PC-3 (cell line): Measurements from ENCODE around the gene GPC6.
"Not testable (repeated sequence)": the region's sequence is repeated elsewhere in the genome, so short reads cannot be mapped to it uniquely, and the experiment has no call there.

Experiments
- CTCF ChIP-seq: fragments of 300-600 bp; sonication (generic); conservative IDR thresholded peaks from 2 replicates; pipeline ENCODE4 v1.5.1; 2017; ENCODE audit warnings: antibody characterized with exemption, low read depth, mild to moderate bottlenecking, low read length
- EZH2 ChIP-seq: fragments of 300-600 bp; sonication (generic); IDR thresholded peaks from one replicate; pipeline ENCODE4 v1.6.1; 2017; ENCODE audit warnings: antibody characterized with exemption, mild to moderate bottlenecking, low read length; ENCODE audit not compliant: unreplicated experiment
- EZH2phosphoT487 ChIP-seq: fragments of 300-600 bp; sonication (generic); IDR thresholded peaks from 2 replicates; pipeline ENCODE4 v1.6.1; 2018; ENCODE audit warnings: mild to moderate bottlenecking, antibody characterized with exemption, low read length, borderline replicate concordance

GRCh38 chr13:93496117-93496516, 269.5 kb downstream of the GPC6 start:
- TF ChIP-seq CTCF, EZH2, EZH2phosphoT487: not testable (repeated sequence)
